Liver (tissue), 9 donors: ENCODE measurements around the gene OLFM4. TPM values are rescaled to one million over a fixed set of nuclear protein-coding genes. Genes with fewer than 3 reads are reported as not detected.

ENCODE experiments used
- DNase-seq: peaks from one replicate; pipeline ENCODE4 v3.0.0-alpha.2; 2017; ENCODE audit warnings: low spot score
- H3K27ac ChIP-seq, 2 donors: one replicate each; pipeline ENCODE4 v1.7.0; 2013; ENCODE audit warnings: inconsistent platforms in 2 of 2, low read length in 2 of 2, control low read depth in 1 of 2, low read depth in 1 of 2, mild to moderate bottlenecking in 1 of 2
- H3K27me3 ChIP-seq, 4 donors: one replicate each; pipeline versions ENCODE4 v1.6.1 to v1.7.0; 2013; ENCODE audit warnings: low read length in 3 of 4, inconsistent platforms in 1 of 4, mild to moderate bottlenecking in 1 of 4, moderate library complexity in 1 of 4; ENCODE audit not compliant: control insufficient read depth in 4 of 4, insufficient read depth in 4 of 4
- H3K36me3 ChIP-seq, 4 donors: one replicate each; pipeline versions ENCODE4 v1.6.1 to v1.7.0; 2013; ENCODE audit warnings: low read length in 3 of 4, mild to moderate bottlenecking in 3 of 4, low read depth in 1 of 4, moderate library complexity in 1 of 4; ENCODE audit not compliant: control insufficient read depth in 4 of 4, insufficient read depth in 3 of 4
- H3K4me1 ChIP-seq, 4 donors: one replicate each; pipeline versions ENCODE4 v1.6.1 to v1.7.0; 2013; ENCODE audit warnings: low read length in 3 of 4, mild to moderate bottlenecking in 3 of 4, moderate library complexity in 1 of 4; ENCODE audit not compliant: control insufficient read depth in 4 of 4, insufficient read depth in 4 of 4
- H3K4me3 ChIP-seq, 3 donors: one replicate each; pipeline versions ENCODE4 v1.6.1 to v1.7.0; 2013; ENCODE audit warnings: low read length in 3 of 3, control low read depth in 1 of 3, low read depth in 1 of 3, mild to moderate bottlenecking in 1 of 3
- H3K9ac ChIP-seq, 2 donors: one replicate each; pipeline ENCODE4 v1.7.0; 2013; ENCODE audit warnings: low read length in 2 of 2, mild to moderate bottlenecking in 2 of 2, moderate library complexity in 2 of 2, control low read depth in 1 of 2, low read depth in 1 of 2
- H3K9me3 ChIP-seq, 4 donors: one replicate each; pipeline versions ENCODE4 v1.6.1 to v1.7.0; 2013; ENCODE audit warnings: low read length in 3 of 4; ENCODE audit not compliant: control insufficient read depth in 4 of 4
- EGR1 ChIP-seq, 2 donors: IDR thresholded peaks; 2 replicates each; pipeline ENCODE4 v1.6.1; 2016 to 2018; ENCODE audit warnings: antibody characterized with exemption in 2 of 2, low read depth in 2 of 2
- FOXA1 ChIP-seq: IDR thresholded peaks from 2 replicates; pipeline ENCODE4 v1.6.1; 2016; ENCODE audit warnings: antibody characterized with exemption
- GABPA ChIP-seq, 2 donors: IDR thresholded peaks in 1 of 2; conservative IDR thresholded peaks in 1 of 2; 2 replicates each; pipeline ENCODE4 v1.6.1; 2016; ENCODE audit warnings: antibody characterized with exemption in 2 of 2, mild to moderate bottlenecking in 1 of 2, moderate library complexity in 1 of 2
- HNF4A ChIP-seq, 2 donors: conservative IDR thresholded peaks; 2 replicates each; pipeline ENCODE4 v1.6.1; 2016; ENCODE audit warnings: antibody characterized with exemption in 2 of 2, mild to moderate bottlenecking in 2 of 2
- HNF4G ChIP-seq: IDR thresholded peaks from 2 replicates; pipeline ENCODE4 v1.6.1; 2016; ENCODE audit warnings: antibody characterized with exemption
- JUND ChIP-seq, 2 donors: IDR thresholded peaks; 2 replicates each; pipeline ENCODE4 v1.6.1; 2016; ENCODE audit warnings: antibody characterized with exemption in 2 of 2
- NR2F2 ChIP-seq: IDR thresholded peaks from 2 replicates; pipeline ENCODE4 v1.6.1; 2016; ENCODE audit warnings: antibody characterized with exemption
- RAD21 ChIP-seq, 2 donors: IDR thresholded peaks; 2 replicates each; pipeline ENCODE4 v1.6.1; 2016; ENCODE audit warnings: antibody characterized with exemption in 2 of 2, mild to moderate bottlenecking in 2 of 2
- SP1 ChIP-seq: IDR thresholded peaks from 2 replicates; pipeline ENCODE4 v1.6.1; 2018; ENCODE audit warnings: antibody characterized with exemption, mild to moderate bottlenecking
- TAF1 ChIP-seq: conservative IDR thresholded peaks from 2 replicates; pipeline ENCODE4 v1.6.1; 2016; ENCODE audit warnings: antibody characterized with exemption, mild to moderate bottlenecking
- YY1 ChIP-seq: IDR thresholded peaks from 2 replicates; pipeline ENCODE4 v1.6.1; 2016; ENCODE audit warnings: antibody characterized with exemption, mild to moderate bottlenecking
- WGBS: extraction: QIAGEN DNeasy Blood & Tissue Kit; methylation state at CpG from one replicate; pipeline ENCODE4 v1.1.7; 2013; 5-methylcytosine and 5-hydroxymethylcytosine counted together
- polyA plus RNA-seq, 2 donors: library from polyadenylated mRNA; stranded (reverse) in 1 of 2; unstranded in 1 of 2; fragments of 200-250 nt in 1 of 2; fragments of >200 nt in 1 of 2; fragmentation: Nextera tagmentation in 1 of 2; extraction: Ambion mirVana in 1 of 2; gene quantifications; one replicate each; pipeline versions ENCODE4 v1.2.1 to v1.2.3, GENCODE V29; 2013 to 2015
- total RNA-seq, 2 donors: library from RNA; depleted of rRNA; stranded (reverse); fragments of >200 nt; gene quantifications; one replicate each; pipeline ENCODE4 v1.2.3, GENCODE V29; 2014
- TF ChIP-seq, protein P1 (sequence below): fragments of 150-350 bp; IDR thresholded peaks from 2 replicates; pipeline ENCODE4 v1.5.1; 2017; ENCODE audit warnings: improper control_type of control experiment, low read depth, low read length; ENCODE audit not compliant: missing input control
- TF ChIP-seq, protein P2 (sequence below): IDR thresholded peaks from 2 replicates; pipeline ENCODE4 v1.6.1; 2016; ENCODE audit warnings: antibody characterized with exemption, mild to moderate bottlenecking
- TF ChIP-seq, protein P3 (sequence below): IDR thresholded peaks from 2 replicates; pipeline ENCODE4 v1.6.1; 2016; ENCODE audit warnings: antibody characterized with exemption
- TF ChIP-seq, protein P4 (sequence below): IDR thresholded peaks from 2 replicates; pipeline ENCODE4 v1.6.1; 2016; ENCODE audit warnings: antibody characterized with exemption
- donor health status: healthy.
- donor health status: healthy.
- donor health status: healthy.
- donor health status: healthy.
- donor health status: healthy.

Gene OLFM4
- total and polyA plus RNA-seq, 4 donors = under 0.01 to 8.0 (median 0.66) TPM; not detected in 1

DNA sequence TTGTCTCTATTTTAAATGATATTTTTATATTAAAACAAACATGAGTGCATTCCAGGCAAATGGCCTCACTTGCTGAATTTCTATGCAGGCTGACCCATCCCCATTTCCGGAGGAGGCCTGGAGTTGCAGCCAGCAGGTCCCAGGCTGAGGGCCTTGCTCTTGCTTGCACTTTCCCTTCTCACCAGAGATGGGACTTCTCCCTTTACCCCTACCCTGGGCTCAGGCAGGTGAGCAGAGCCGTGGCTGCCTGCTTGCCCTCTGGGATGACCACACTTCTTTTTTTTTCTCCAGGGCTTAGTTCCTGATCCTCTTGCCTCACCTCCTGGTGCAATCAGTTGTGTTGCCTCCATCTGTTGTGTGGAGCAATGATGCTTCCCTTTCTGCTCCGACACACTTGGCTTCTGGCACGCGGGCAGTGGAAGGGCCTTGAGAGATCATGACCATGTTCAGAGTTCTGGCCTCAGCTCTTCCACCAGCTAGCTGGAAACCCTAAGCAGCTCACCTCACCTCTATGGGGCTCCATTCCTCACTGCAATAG, 11.1 kb upstream of the OLFM4 start:
- 78% methylated on average over 5 of the region's 5 CpGs for WGBS

DNA sequence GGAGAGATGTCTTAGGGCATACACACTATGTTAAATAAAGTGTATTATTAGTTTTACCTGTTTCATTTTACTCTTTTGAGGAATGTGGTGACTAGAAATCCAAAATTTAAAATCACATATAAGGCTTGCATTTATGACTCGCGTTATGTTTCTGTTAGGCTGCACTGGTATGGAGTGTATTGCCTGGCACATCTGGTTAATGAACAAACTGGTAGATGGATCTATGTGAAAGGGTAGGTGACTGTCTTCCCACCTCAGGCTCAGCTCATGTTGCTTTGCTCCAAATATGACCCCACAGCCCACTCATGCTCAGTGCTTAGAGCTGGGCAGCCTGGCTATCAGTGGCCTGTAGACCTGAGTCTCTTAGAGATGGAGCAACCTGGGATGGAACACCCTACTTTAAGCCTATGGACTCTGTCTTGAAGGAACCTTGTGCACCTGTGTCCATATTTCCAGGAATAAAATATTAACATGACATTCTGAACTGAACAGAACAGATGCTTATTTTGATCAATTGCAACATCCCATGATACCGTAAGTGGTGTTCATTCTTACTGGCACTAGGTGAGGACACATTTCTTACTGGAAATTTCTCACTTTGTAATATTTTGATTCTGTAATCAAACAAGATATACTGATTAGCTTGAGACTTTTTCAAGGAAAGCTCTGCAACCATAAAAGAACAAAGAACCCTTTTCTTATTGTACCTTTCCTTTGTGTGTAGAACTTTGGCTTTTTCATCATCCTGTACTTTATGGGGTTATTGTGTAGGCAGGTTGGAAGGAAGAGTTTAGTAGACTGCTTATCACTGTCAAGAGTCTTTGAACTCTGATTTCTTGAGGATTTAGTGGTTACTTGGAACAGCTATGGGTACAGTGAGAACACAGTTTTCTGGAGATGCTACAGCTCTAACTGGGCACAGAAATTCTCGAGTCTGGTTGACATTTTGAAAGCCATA, 9.6 kb upstream of the OLFM4 start:
- WGBS = 65% methylated on average over 4 of the region's 4 CpGs
- H3K27ac ChIP-seq = no peak overlapping the region
- TF ChIP-seq EGR1 (IDR thresholded peaks at IDR 0.05; ENCODE audit: low read depth in 2 of 2) = no peak
- TF ChIP-seq, protein P1, sequence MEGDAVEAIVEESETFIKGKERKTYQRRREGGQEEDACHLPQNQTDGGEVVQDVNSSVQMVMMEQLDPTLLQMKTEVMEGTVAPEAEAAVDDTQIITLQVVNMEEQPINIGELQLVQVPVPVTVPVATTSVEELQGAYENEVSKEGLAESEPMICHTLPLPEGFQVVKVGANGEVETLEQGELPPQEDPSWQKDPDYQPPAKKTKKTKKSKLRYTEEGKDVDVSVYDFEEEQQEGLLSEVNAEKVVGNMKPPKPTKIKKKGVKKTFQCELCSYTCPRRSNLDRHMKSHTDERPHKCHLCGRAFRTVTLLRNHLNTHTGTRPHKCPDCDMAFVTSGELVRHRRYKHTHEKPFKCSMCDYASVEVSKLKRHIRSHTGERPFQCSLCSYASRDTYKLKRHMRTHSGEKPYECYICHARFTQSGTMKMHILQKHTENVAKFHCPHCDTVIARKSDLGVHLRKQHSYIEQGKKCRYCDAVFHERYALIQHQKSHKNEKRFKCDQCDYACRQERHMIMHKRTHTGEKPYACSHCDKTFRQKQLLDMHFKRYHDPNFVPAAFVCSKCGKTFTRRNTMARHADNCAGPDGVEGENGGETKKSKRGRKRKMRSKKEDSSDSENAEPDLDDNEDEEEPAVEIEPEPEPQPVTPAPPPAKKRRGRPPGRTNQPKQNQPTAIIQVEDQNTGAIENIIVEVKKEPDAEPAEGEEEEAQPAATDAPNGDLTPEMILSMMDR = no peak
- no peak for TF ChIP-seq NR2F2
- TF ChIP-seq, protein P2, sequence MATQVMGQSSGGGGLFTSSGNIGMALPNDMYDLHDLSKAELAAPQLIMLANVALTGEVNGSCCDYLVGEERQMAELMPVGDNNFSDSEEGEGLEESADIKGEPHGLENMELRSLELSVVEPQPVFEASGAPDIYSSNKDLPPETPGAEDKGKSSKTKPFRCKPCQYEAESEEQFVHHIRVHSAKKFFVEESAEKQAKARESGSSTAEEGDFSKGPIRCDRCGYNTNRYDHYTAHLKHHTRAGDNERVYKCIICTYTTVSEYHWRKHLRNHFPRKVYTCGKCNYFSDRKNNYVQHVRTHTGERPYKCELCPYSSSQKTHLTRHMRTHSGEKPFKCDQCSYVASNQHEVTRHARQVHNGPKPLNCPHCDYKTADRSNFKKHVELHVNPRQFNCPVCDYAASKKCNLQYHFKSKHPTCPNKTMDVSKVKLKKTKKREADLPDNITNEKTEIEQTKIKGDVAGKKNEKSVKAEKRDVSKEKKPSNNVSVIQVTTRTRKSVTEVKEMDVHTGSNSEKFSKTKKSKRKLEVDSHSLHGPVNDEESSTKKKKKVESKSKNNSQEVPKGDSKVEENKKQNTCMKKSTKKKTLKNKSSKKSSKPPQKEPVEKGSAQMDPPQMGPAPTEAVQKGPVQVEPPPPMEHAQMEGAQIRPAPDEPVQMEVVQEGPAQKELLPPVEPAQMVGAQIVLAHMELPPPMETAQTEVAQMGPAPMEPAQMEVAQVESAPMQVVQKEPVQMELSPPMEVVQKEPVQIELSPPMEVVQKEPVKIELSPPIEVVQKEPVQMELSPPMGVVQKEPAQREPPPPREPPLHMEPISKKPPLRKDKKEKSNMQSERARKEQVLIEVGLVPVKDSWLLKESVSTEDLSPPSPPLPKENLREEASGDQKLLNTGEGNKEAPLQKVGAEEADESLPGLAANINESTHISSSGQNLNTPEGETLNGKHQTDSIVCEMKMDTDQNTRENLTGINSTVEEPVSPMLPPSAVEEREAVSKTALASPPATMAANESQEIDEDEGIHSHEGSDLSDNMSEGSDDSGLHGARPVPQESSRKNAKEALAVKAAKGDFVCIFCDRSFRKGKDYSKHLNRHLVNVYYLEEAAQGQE = no peak
- TF ChIP-seq RAD21 (IDR thresholded peaks at IDR 0.05) = no peak
- no peak for TF ChIP-seq TAF1
- no peak for TF ChIP-seq JUND (IDR thresholded peaks at IDR 0.05)
- TF ChIP-seq, protein P3, sequence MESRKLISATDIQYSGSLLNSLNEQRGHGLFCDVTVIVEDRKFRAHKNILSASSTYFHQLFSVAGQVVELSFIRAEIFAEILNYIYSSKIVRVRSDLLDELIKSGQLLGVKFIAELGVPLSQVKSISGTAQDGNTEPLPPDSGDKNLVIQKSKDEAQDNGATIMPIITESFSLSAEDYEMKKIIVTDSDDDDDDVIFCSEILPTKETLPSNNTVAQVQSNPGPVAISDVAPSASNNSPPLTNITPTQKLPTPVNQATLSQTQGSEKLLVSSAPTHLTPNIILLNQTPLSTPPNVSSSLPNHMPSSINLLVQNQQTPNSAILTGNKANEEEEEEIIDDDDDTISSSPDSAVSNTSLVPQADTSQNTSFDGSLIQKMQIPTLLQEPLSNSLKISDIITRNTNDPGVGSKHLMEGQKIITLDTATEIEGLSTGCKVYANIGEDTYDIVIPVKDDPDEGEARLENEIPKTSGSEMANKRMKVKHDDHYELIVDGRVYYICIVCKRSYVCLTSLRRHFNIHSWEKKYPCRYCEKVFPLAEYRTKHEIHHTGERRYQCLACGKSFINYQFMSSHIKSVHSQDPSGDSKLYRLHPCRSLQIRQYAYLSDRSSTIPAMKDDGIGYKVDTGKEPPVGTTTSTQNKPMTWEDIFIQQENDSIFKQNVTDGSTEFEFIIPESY = no peak
- TF ChIP-seq GABPA (IDR thresholded peaks at IDR 0.05 in 1 of 2, conservative IDR thresholded peaks at IDR 0.05 in 1 of 2) = no peak
- TF ChIP-seq YY1 = no peak

More for the DNA sequence above, 11.1 kb upstream of the OLFM4 start:
- no peak for DNase-seq
- Histone ChIP-seq H3K27ac (no peak overlapping the region), H3K4me3 (no peak overlapping the region), H3K9ac (no peak overlapping the region), H3K9me3 (no peaks in the 10 kb centered on the region), H3K4me1 (no peaks in the 10 kb centered on the region), H3K36me3 (no peaks in the 10 kb centered on the region), H3K27me3 (no peaks in the 10 kb centered on the region)
- TF ChIP-seq TAF1 (no peak), SP1 (no peak), JUND (IDR thresholded peaks at IDR 0.05) (no peak), HNF4A (conservative IDR thresholded peaks at IDR 0.05) (no peak), GABPA (IDR thresholded peaks at IDR 0.05 in 1 of 2, conservative IDR thresholded peaks at IDR 0.05 in 1 of 2) (no peak), FOXA1 (no peak), HNF4G (no peak), NR2F2 (no peak)
- TF ChIP-seq, protein P3 = no peak
- TF ChIP-seq, protein P4, sequence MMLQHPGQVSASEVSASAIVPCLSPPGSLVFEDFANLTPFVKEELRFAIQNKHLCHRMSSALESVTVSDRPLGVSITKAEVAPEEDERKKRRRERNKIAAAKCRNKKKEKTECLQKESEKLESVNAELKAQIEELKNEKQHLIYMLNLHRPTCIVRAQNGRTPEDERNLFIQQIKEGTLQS = no peak
- TF ChIP-seq, protein P1 = no peak

More for the DNA sequence above, 9.6 kb upstream of the OLFM4 start:
- Histone ChIP-seq H3K4me1 (no peaks in the 10 kb centered on the region), H3K9me3 (no peaks in the 10 kb centered on the region), H3K4me3 (no peak overlapping the region), H3K9ac (no peak overlapping the region), H3K27me3 (no peaks in the 10 kb centered on the region), H3K36me3 (no peaks in the 10 kb centered on the region)
- no peak for DNase-seq
